Activated T-helper 1 cell treated with anti-CD3 and anti-CD28 coated beads, Interleukin-12 subunit alpha, Interleukin-12 subunit beta, Interleukin-2, Interleukin-4 antibody, amounts not matched to agents 30 ng/mL and 10 ng/mL and 1 ng/mL, durations not matched to agents 14 hours and 24 hours and 36 hours (primary cell): Measurements from ENCODE around the gene ABCC12. TPM values are rescaled to one million over a fixed set of nuclear protein-coding genes. Genes with fewer than 3 reads are reported as not detected.

ENCODE experiments used
- DNase-seq: peaks from one replicate; pipeline ENCODE4 v3.0.0; 2021; ENCODE audit warnings: low spot score
- H3K27ac Mint-ChIP-seq: one replicate; pipeline ENCODE4 v1.8.0; 2021; ENCODE audit warnings: mild to moderate bottlenecking, mixed read lengths
- H3K27me3 Mint-ChIP-seq: one replicate; pipeline ENCODE4 v1.8.0; 2022; ENCODE audit warnings: mild to moderate bottlenecking, moderate library complexity, mixed read lengths; ENCODE audit not compliant: insufficient read depth
- H3K36me3 Mint-ChIP-seq: one replicate; pipeline ENCODE4 v1.8.0; 2021; ENCODE audit warnings: low read depth, mixed read lengths
- H3K4me1 Mint-ChIP-seq: one replicate; pipeline ENCODE4 v1.8.0; 2021; ENCODE audit warnings: low read depth, mixed read lengths
- H3K4me3 Mint-ChIP-seq: one replicate; pipeline ENCODE4 v1.8.0; 2021; ENCODE audit warnings: mild to moderate bottlenecking, moderate library complexity, mixed read lengths
- H3K9me3 Mint-ChIP-seq: one replicate; pipeline ENCODE4 v1.8.0; 2021; ENCODE audit warnings: mixed read lengths
- intact Hi-C: fragments of 100-400 bp; cut with micrococcal nuclease; formaldehyde crosslinking; loops from one replicate; pipeline ENCODE4 v1.15.1; 2024
- total RNA-seq: library from RNA; stranded (reverse); gene quantifications from 2 replicates; pipeline ENCODE4 v1.2.3, GENCODE V29; 2022

ABCC12 gene
- total RNA-seq, 1 donor from 2014 or later, result not detected

- H3K27ac Mint-ChIP-seq, result no peak overlapping the region
- DNase-seq, result no peak
Observed at GRCh38 chr16:48139517-48139916, 16.3 kb downstream of the ABCC12 start.

GRCh38 chr16:48138543-48138942 lies 17.2 kb downstream of the ABCC12 start:
- H3K27ac Mint-ChIP-seq, result no peak overlapping the region
- no peak overlapping the region for H3K4me3 Mint-ChIP-seq
- intact Hi-C loops, result no loop called here
- no peaks in the 10 kb centered on the region for H3K4me1 Mint-ChIP-seq
- no peaks in the 10 kb centered on the region for H3K9me3 Mint-ChIP-seq
- H3K36me3 Mint-ChIP-seq, result no peaks in the 10 kb centered on the region
- DNase-seq, result no peak
- peaks cover 5% of the 10 kb centered on the region for H3K27me3 Mint-ChIP-seq

More at GRCh38 chr16:48139517-48139916, 16.3 kb downstream of the ABCC12 start:
- H3K27me3 Mint-ChIP-seq, result peaks cover 8% of the 10 kb centered on the region
- no peaks in the 10 kb centered on the region for H3K36me3 Mint-ChIP-seq
- no peaks in the 10 kb centered on the region for H3K4me1 Mint-ChIP-seq
- no peak overlapping the region for H3K4me3 Mint-ChIP-seq
- intact Hi-C loops, result no loop called here
- H3K9me3 Mint-ChIP-seq, result no peaks in the 10 kb centered on the region

GRCh38 chr16:48137822-48138221 lies 18.0 kb downstream of the ABCC12 start:
- intact Hi-C loops, result no loop called here
- no peak for DNase-seq
- Mint-ChIP-seq H3K9me3 (no peaks in the 10 kb centered on the region), H3K4me1 (no peaks in the 10 kb centered on the region), H3K36me3 (no peaks in the 10 kb centered on the region), H3K4me3 (no peak overlapping the region), H3K27ac (no peak overlapping the region), H3K27me3 (peaks cover 4% of the 10 kb centered on the region)

GRCh38 chr16:48136547-48137360 lies 19.0 kb downstream of the ABCC12 start:
- intact Hi-C loops, result no loop called here
- Mint-ChIP-seq H3K36me3 (no peaks in the 10 kb centered on the region), H3K27ac (no peak overlapping the region), H3K4me3 (no peak overlapping the region), H3K4me1 (no peaks in the 10 kb centered on the region), H3K9me3 (no peaks in the 10 kb centered on the region), H3K27me3 (peaks cover 5% of the 10 kb centered on the region)
- no peak for DNase-seq

GRCh38 chr16:48133455-48134211 lies 22.2 kb downstream of the ABCC12 start:
- Mint-ChIP-seq H3K36me3 (no peaks in the 10 kb centered on the region), H3K27ac (no peak overlapping the region), H3K4me3 (no peak overlapping the region), H3K9me3 (no peaks in the 10 kb centered on the region), H3K4me1 (no peaks in the 10 kb centered on the region), H3K27me3 (peaks cover 12% of the 10 kb centered on the region)
- intact Hi-C loops, result no loop called here
- no peak for DNase-seq

GRCh38 chr16:48132696-48133095 lies 23.1 kb downstream of the ABCC12 start:
- Mint-ChIP-seq H3K4me1 (no peaks in the 10 kb centered on the region), H3K27ac (no peak overlapping the region), H3K9me3 (no peaks in the 10 kb centered on the region), H3K27me3 (peaks cover 12% of the 10 kb centered on the region), H3K36me3 (no peaks in the 10 kb centered on the region), H3K4me3 (no peak overlapping the region)
- intact Hi-C loops, result no loop called here
- no peak for DNase-seq

GRCh38 chr16:48131201-48131935 lies 24.4 kb downstream of the ABCC12 start:
- no peak for DNase-seq
- intact Hi-C loops, result no loop called here
- peaks cover 8% of the 10 kb centered on the region for H3K4me1 Mint-ChIP-seq
- H3K9me3 Mint-ChIP-seq, result no peaks in the 10 kb centered on the region
- no peak overlapping the region for H3K4me3 Mint-ChIP-seq
- H3K36me3 Mint-ChIP-seq, result no peaks in the 10 kb centered on the region
- H3K27ac Mint-ChIP-seq, result no peak overlapping the region
- peaks cover 12% of the 10 kb centered on the region for H3K27me3 Mint-ChIP-seq

GRCh38 chr16:48129926-48130325 lies 25.9 kb downstream of the ABCC12 start:
- peaks cover 8% of the 10 kb centered on the region for H3K4me1 Mint-ChIP-seq
- no peak overlapping the region for H3K27ac Mint-ChIP-seq
- DNase-seq, result no peak
- no peaks in the 10 kb centered on the region for H3K36me3 Mint-ChIP-seq
- H3K4me3 Mint-ChIP-seq, result no peak overlapping the region
- peaks cover 8% of the 10 kb centered on the region for H3K27me3 Mint-ChIP-seq
- H3K9me3 Mint-ChIP-seq, result no peaks in the 10 kb centered on the region
- intact Hi-C loops, result loop anchor here (10.0 kb wide), 1 partner anchor 395 kb away; no protein-coding TSS in a partner anchor

GRCh38 chr16:48128769-48129168 lies 27.0 kb downstream of the ABCC12 start:
- H3K9me3 Mint-ChIP-seq, result no peaks in the 10 kb centered on the region
- no peak for DNase-seq
- H3K27ac Mint-ChIP-seq, result no peak overlapping the region
- H3K4me3 Mint-ChIP-seq, result no peak overlapping the region
- peaks cover 14% of the 10 kb centered on the region for H3K4me1 Mint-ChIP-seq
- no peaks in the 10 kb centered on the region for H3K36me3 Mint-ChIP-seq
- H3K27me3 Mint-ChIP-seq, result peaks cover 8% of the 10 kb centered on the region
- intact Hi-C loops, result loop anchor here (10.0 kb wide), 1 partner anchor 394 kb away; no protein-coding TSS in a partner anchor

- Mint-ChIP-seq H3K4me3 (no peak overlapping the region), H3K27ac (no peak overlapping the region), H3K36me3 (no peaks in the 10 kb centered on the region), H3K27me3 (peaks cover 8% of the 10 kb centered on the region), H3K4me1 (peaks cover 30% of the 10 kb centered on the region), H3K9me3 (no peaks in the 10 kb centered on the region)
- DNase-seq, result no peak
- intact Hi-C loops, result loop anchor here (10.0 kb wide), 1 partner anchor 392 kb away; no protein-coding TSS in a partner anchor
Observed at GRCh38 chr16:48126801-48127644, 28.8 kb downstream of the ABCC12 start.

GRCh38 chr16:48125888-48126287 lies 29.9 kb downstream of the ABCC12 start:
- Mint-ChIP-seq H3K36me3 (no peaks in the 10 kb centered on the region), H3K27ac (no peak overlapping the region), H3K4me3 (no peak overlapping the region), H3K4me1 (peaks cover 30% of the 10 kb centered on the region), H3K27me3 (peaks cover 3% of the 10 kb centered on the region), H3K9me3 (no peaks in the 10 kb centered on the region)
- no peak for DNase-seq
- intact Hi-C loops, result loop anchor here (10.0 kb wide), 1 partner anchor 391 kb away; no protein-coding TSS in a partner anchor

GRCh38 chr16:48124266-48124665 lies 31.5 kb downstream of the ABCC12 start:
- Mint-ChIP-seq H3K27ac (peak overlapping the region; percentile 70), H3K36me3 (no peaks in the 10 kb centered on the region), H3K4me1 (peaks cover 31% of the 10 kb centered on the region), H3K27me3 (no peaks in the 10 kb centered on the region), H3K4me3 (peak overlapping the region; percentile 25), H3K9me3 (no peaks in the 10 kb centered on the region)
- no peak for DNase-seq
- intact Hi-C loops, result loop anchor here (10.0 kb wide), 1 partner anchor 389 kb away; no protein-coding TSS in a partner anchor
